ENCODE measurements around the gene RHOBTB1.
A peak's percentile ranks its signal among the peaks of the same experiment; 100 is the strongest.

RHOBTB1 gene

DNA sequence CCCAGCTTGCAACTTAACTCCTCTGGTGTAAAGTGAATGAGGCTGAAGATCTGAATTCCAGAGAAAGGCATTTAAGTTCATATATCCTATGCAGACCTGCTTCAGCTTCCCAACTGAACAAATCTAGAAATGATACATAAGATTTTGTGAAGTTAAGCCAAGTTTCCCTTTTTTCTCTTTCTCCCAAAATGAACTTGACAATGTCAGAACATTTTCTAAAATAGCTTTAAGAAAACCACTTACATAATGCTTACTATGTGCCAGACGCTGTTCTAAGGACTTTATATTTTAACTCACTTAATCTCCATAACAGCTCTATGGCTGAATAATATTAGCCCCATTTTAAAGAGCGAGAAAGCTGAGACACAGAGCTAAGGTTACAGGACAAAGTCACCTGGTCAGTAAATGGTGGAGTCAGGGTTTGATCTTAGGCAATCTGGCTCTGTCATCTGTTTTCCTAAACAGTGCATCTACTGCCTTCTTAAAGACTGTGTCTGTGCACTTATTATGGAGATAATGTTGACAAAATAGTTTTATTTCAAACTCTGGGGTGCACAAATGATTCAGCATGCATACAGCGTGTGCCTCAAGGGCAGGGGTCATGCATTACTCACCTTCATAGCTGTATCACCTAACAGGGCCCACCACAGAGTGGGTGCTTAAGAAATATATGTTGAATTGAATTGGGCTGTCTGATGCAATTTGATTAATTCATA is 66.8 kb downstream of the RHOBTB1 start:
- H3K27ac ChIP-seq: no peak overlapping the region
- H3K4me3 ChIP-seq (ENCODE audit: low read depth, low read length): no peak overlapping the region
- no peak for DNase-seq
- no peaks in the 10 kb centered on the region for H3K27me3 ChIP-seq (ENCODE audit: insufficient read depth, low read depth, severe bottlenecking)
- no peaks in the 10 kb centered on the region for H3K9me3 ChIP-seq (ENCODE audit: severe bottlenecking)
- no peaks in the 10 kb centered on the region; the same call in 1 of the 2 replicates for H3K36me3 ChIP-seq
- no peak for TF ChIP-seq CTCF (IDR thresholded peaks at IDR 0.05; ENCODE audit: low read depth, low read length)

DNA sequence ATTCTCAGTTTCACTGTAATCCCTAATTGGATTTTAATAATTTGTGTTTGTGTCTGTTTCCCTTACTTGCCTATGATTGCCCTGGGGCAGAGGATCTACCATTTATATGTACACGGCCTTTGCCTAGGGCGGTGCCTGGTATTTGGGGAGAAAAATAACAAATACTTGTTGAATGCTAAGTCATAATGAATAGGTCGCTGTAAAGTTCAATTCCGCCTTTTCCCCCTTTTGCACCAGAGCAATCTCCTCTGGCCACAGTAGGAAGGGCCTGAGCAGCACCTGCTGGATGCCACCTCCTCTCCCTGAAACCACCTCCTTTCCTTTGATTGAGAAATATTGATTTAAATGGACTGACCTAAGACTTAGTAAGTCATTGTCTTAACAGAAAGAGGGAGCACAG is 70.2 kb downstream of the RHOBTB1 start:
- no peak for TF ChIP-seq CTCF (IDR thresholded peaks at IDR 0.05; ENCODE audit: low read depth, low read length)
- Histone ChIP-seq H3K27me3 (ENCODE audit: insufficient read depth, low read depth, severe bottlenecking) (no peaks in the 10 kb centered on the region), H3K9me3 (ENCODE audit: severe bottlenecking) (no peaks in the 10 kb centered on the region), H3K36me3 (no peaks in the 10 kb centered on the region; the same call in 1 of the 2 replicates), H3K4me3 (ENCODE audit: low read depth, low read length) (no peak overlapping the region), H3K27ac (no peak overlapping the region)
- DNase-seq: no peak

GRCh38 chr10:60872451-60872850 is 71.5 kb downstream of the RHOBTB1 start:
- no peak for DNase-seq
- Histone ChIP-seq H3K9me3 (ENCODE audit: severe bottlenecking) (no peaks in the 10 kb centered on the region), H3K36me3 (no peaks in the 10 kb centered on the region; the same call in 1 of the 2 replicates)

GRCh38 chr10:60871215-60871614 is 72.8 kb downstream of the RHOBTB1 start:
- Histone ChIP-seq H3K27me3 (ENCODE audit: insufficient read depth, low read depth, severe bottlenecking) (no peaks in the 10 kb centered on the region), H3K9me3 (ENCODE audit: severe bottlenecking) (no peaks in the 10 kb centered on the region), H3K36me3 (no peaks in the 10 kb centered on the region), H3K4me3 (ENCODE audit: low read depth, low read length) (no peak overlapping the region), H3K27ac (no peak overlapping the region)
- no peak for TF ChIP-seq CTCF (IDR thresholded peaks at IDR 0.05; ENCODE audit: low read depth, low read length)
- DNase-seq: no peak

More at GRCh38 chr10:60872451-60872850, 71.5 kb downstream of the RHOBTB1 start:
- Histone ChIP-seq H3K27ac (no peak overlapping the region), H3K4me3 (ENCODE audit: low read depth, low read length) (no peak overlapping the region), H3K27me3 (ENCODE audit: insufficient read depth, low read depth, severe bottlenecking) (no peaks in the 10 kb centered on the region)
- no peak for TF ChIP-seq CTCF (IDR thresholded peaks at IDR 0.05; ENCODE audit: low read depth, low read length)

DNA sequence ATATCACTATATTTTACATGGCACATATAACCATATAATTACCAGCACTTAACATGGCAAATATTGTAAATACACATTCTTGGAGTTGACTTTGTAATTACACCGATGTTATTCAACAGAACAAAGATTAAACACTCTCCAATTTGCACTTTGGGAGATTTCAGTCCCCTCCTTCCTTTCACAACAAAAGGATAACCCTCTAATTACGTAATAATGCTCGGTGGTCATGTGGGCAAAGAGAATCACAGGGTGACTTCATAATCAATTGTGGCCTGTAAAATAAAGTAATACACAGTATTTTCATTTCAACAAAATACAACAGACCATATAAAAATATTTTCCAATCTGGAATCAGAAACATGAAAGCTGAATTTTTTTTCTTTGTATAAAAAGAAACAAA is 73.2 kb downstream of the RHOBTB1 start:
- TF ChIP-seq CTCF (IDR thresholded peaks at IDR 0.05; ENCODE audit: low read depth, low read length): no peak
- no peak for DNase-seq
- Histone ChIP-seq H3K36me3 (no peaks in the 10 kb centered on the region), H3K4me3 (ENCODE audit: low read depth, low read length) (no peak overlapping the region), H3K27me3 (ENCODE audit: insufficient read depth, low read depth, severe bottlenecking) (no peaks in the 10 kb centered on the region), H3K9me3 (ENCODE audit: severe bottlenecking) (no peaks in the 10 kb centered on the region), H3K27ac (no peak overlapping the region)

DNA sequence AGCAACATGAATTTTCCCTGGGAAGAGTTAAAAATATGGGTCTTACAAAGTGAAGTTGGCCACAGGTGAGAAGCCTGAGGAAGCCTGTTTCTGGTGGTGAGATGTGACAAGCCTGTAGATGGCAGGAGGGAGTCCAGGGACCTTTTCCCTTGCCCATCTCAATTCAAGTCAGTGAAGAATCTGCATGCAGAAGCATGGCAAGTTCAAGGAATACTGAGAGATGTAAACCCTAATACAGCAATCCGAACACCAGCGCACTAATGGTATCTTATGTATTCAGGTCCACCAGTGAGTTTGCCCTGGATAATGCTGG is 73.6 kb downstream of the RHOBTB1 start:
- H3K27ac ChIP-seq: no peak overlapping the region
- H3K9me3 ChIP-seq (ENCODE audit: severe bottlenecking): no peaks in the 10 kb centered on the region
- H3K4me3 ChIP-seq (ENCODE audit: low read depth, low read length): no peak overlapping the region
- H3K27me3 ChIP-seq (ENCODE audit: insufficient read depth, low read depth, severe bottlenecking): no peaks in the 10 kb centered on the region
- no peaks in the 10 kb centered on the region for H3K36me3 ChIP-seq
- no peak for DNase-seq
- TF ChIP-seq CTCF (IDR thresholded peaks at IDR 0.05; ENCODE audit: low read depth, low read length): peak; percentile 41

All from WERI-Rb-1 (cell line).